Endodermal cell (in vitro differentiated cells): ENCODE data around the gene GALNT17. TPM values are rescaled to one million over a fixed set of nuclear protein-coding genes. Genes with fewer than 3 reads are reported as not detected.

Experiments used
- DNase-seq: peaks from one replicate; pipeline ENCODE4 v3.0.0-alpha.2; 2017
- H3K27ac ChIP-seq: 2 replicates; pipeline ENCODE4 v1.5.1; 2013; ENCODE audit warnings: mild to moderate bottlenecking, low read depth, low read length, moderate library complexity
- H3K27me3 ChIP-seq: 2 replicates; pipeline ENCODE4 v1.6.1; 2013; ENCODE audit warnings: mild to moderate bottlenecking, low read length, moderate library complexity; ENCODE audit not compliant: insufficient read depth, control insufficient read depth, poor library complexity, severe bottlenecking
- H3K36me3 ChIP-seq: 2 replicates; pipeline ENCODE4 v1.7.0; 2013; ENCODE audit warnings: mild to moderate bottlenecking, low read length, moderate library complexity; ENCODE audit not compliant: control insufficient read depth, insufficient read depth
- H3K4me1 ChIP-seq: one replicate; pipeline ENCODE4 v1.7.0; 2013; ENCODE audit warnings: low read length; ENCODE audit not compliant: control insufficient read depth, insufficient read depth
- H3K4me3 ChIP-seq: 2 replicates; pipeline ENCODE4 v1.5.1; 2013; ENCODE audit warnings: mild to moderate bottlenecking, low read length, moderate library complexity
- H3K9ac ChIP-seq: 2 replicates; pipeline ENCODE4 v1.6.1; 2013; ENCODE audit warnings: mild to moderate bottlenecking, low read length, moderate library complexity; ENCODE audit not compliant: poor library complexity, severe bottlenecking; ENCODE audit errors: extremely low read depth
- H3K9me3 ChIP-seq: 2 replicates; pipeline ENCODE4 v1.6.1; 2013; ENCODE audit warnings: mild to moderate bottlenecking, low read length, moderate library complexity; ENCODE audit not compliant: control insufficient read depth
- H3K27ac Mint-ChIP-seq: 2 replicates; pipeline ENCODE4 v1.8.0; 2020; ENCODE audit warnings: mixed read lengths
- H3K27me3 Mint-ChIP-seq: 2 replicates; pipeline ENCODE4 v1.8.0; 2021; ENCODE audit warnings: mild to moderate bottlenecking, mixed read lengths; ENCODE audit not compliant: insufficient read depth
- H3K36me3 Mint-ChIP-seq: 2 replicates; pipeline ENCODE4 v1.8.0; 2020; ENCODE audit warnings: low read depth, mixed read lengths
- H3K4me1 Mint-ChIP-seq: 2 replicates; pipeline ENCODE4 v1.8.0; 2020; ENCODE audit warnings: mixed read lengths
- H3K4me3 Mint-ChIP-seq: 2 replicates; pipeline ENCODE4 v1.8.0; 2020; ENCODE audit warnings: mild to moderate bottlenecking, moderate library complexity, mixed read lengths
- H3K9me3 Mint-ChIP-seq: 2 replicates; pipeline ENCODE4 v1.8.0; 2020; ENCODE audit warnings: mild to moderate bottlenecking, mixed read lengths
- CTCF ChIP-seq: fragments of 200-600 bp; sonication (generic); conservative IDR thresholded peaks from 2 replicates; pipeline ENCODE4 v1.5.0; 2021; ENCODE audit warnings: antibody characterized with exemption, mild to moderate bottlenecking
- WGBS, 2 experiments: methylation state at CpG; one replicate each; pipeline versions ENCODE4 v1.1.5 to v1.1.7; 2013; ENCODE audit warnings: missing lambda C conversion rate in 2 of 2, mixed read lengths in 1 of 2; ENCODE audit not compliant: insufficient coverage in 1 of 2, insufficient read length in 1 of 2; 5-methylcytosine and 5-hydroxymethylcytosine counted together
- total RNA-seq, 2 donors: library from RNA; stranded (reverse); fragmentation: NEBNext Ultra II Directional in 1 of 2; extraction: Animal tissue kit (Norgen Biotek cat#: 25700) in 1 of 2; gene quantifications; 2 replicates in 1 of 2; 3 replicates in 1 of 2; pipeline ENCODE4 v1.2.1, GENCODE V29; 2021

The GALNT17 gene
- total RNA-seq, 2 donors from 2014 or later = 60.4 to 61.3 TPM

- no peak overlapping the region for H3K4me3 Mint-ChIP-seq
- H3K4me1 ChIP-seq = peaks cover 2% of the 10 kb centered on the region
- no peak overlapping the region for H3K9ac ChIP-seq
- no peak overlapping the region for H3K4me3 ChIP-seq
- WGBS, 2 experiments = 86 to 100% methylated on average over 1 to 3 of the region's 3 CpGs
- no peak overlapping the region for H3K27ac ChIP-seq
- H3K9me3 ChIP-seq = peaks cover 30% of the 10 kb centered on the region
- peaks cover 59% of the 10 kb centered on the region for H3K36me3 Mint-ChIP-seq
- H3K27ac Mint-ChIP-seq = no peak overlapping the region
- peaks cover 55% of the 10 kb centered on the region for H3K36me3 ChIP-seq
- no peaks in the 10 kb centered on the region for H3K27me3 Mint-ChIP-seq
- H3K4me1 Mint-ChIP-seq = peaks cover 14% of the 10 kb centered on the region
- peaks cover 26% of the 10 kb centered on the region for H3K9me3 Mint-ChIP-seq
- H3K27me3 ChIP-seq = no peaks in the 10 kb centered on the region
- DNase-seq = peak; percentile 61
- TF ChIP-seq CTCF = peak; percentile 67
Observed at GRCh38 chr7:71411475-71411874, 279.5 kb downstream of the GALNT17 start.

- H3K4me1 ChIP-seq = peaks cover 2% of the 10 kb centered on the region
- no peak overlapping the region for H3K9ac ChIP-seq
- no peak overlapping the region for H3K4me3 Mint-ChIP-seq
- peaks cover 66% of the 10 kb centered on the region for H3K36me3 Mint-ChIP-seq
- peaks cover 14% of the 10 kb centered on the region for H3K4me1 Mint-ChIP-seq
- no peak overlapping the region for H3K4me3 ChIP-seq
- no peak for TF ChIP-seq CTCF
- peak; percentile 31 for DNase-seq
- H3K9me3 Mint-ChIP-seq = peaks cover 8% of the 10 kb centered on the region
- H3K27ac ChIP-seq = no peak overlapping the region
- WGBS, 2 experiments = 93 to 98% methylated on average over 4 to 6 of the region's 6 CpGs
- H3K27ac Mint-ChIP-seq = no peak overlapping the region
- H3K9me3 ChIP-seq = peaks cover 6% of the 10 kb centered on the region
- H3K36me3 ChIP-seq = peaks cover 65% of the 10 kb centered on the region
- H3K27me3 ChIP-seq = no peaks in the 10 kb centered on the region
- H3K27me3 Mint-ChIP-seq = no peaks in the 10 kb centered on the region
Observed at GRCh38 chr7:71414490-71414889, 282.5 kb downstream of the GALNT17 start.

- H3K4me1 ChIP-seq = peaks cover 5% of the 10 kb centered on the region
- H3K36me3 ChIP-seq = peaks cover 94% of the 10 kb centered on the region
- H3K27me3 ChIP-seq = no peaks in the 10 kb centered on the region
- no peak for TF ChIP-seq CTCF
- H3K9ac ChIP-seq = no peak overlapping the region
- H3K4me3 ChIP-seq = no peak overlapping the region
- Mint-ChIP-seq H3K4me1 (peaks cover 15% of the 10 kb centered on the region), H3K27me3 (no peaks in the 10 kb centered on the region), H3K4me3 (no peak overlapping the region), H3K36me3 (peaks cover 90% of the 10 kb centered on the region), H3K9me3 (peaks cover 5% of the 10 kb centered on the region), H3K27ac (no peak overlapping the region)
- DNase-seq = peak; percentile 21
- no peak overlapping the region for H3K27ac ChIP-seq
- peaks cover 12% of the 10 kb centered on the region for H3K9me3 ChIP-seq
- WGBS, 2 experiments = 90 to 95% methylated on average over 11 to 12 of the region's 12 CpGs
Observed at GRCh38 chr7:71419546-71420337, 287.8 kb downstream of the GALNT17 start.
